Lung (tissue), 12 donors: ENCODE results near the gene DOCK2. TPM values are rescaled to one million over a fixed set of nuclear protein-coding genes. Genes with fewer than 3 reads are reported as not detected.

Experiments
- ATAC-seq: fragments of 200-7000 bp; cut with Tn5 transposase; one replicate; pipeline ENCODE4 v1.9.1; 2020; ENCODE audit warnings: moderate number of reproducible peaks; ENCODE audit not compliant: insufficient read depth, low FRiP score
- DNase-seq, 3 donors: peaks; one replicate each; pipeline ENCODE4 v3.0.0-alpha.2; 2013 to 2017
- H3K27ac ChIP-seq, 2 donors: one replicate each; pipeline ENCODE4 v1.5.1; 2013; ENCODE audit warnings: mild to moderate bottlenecking in 2 of 2, moderate library complexity in 2 of 2, control low read depth in 1 of 2, inconsistent platforms in 1 of 2, low read depth in 1 of 2, low read length in 1 of 2
- H3K27me3 ChIP-seq, 3 donors: one replicate each; pipeline ENCODE4 v1.5.1; 2013; ENCODE audit warnings: low read length in 2 of 3; ENCODE audit not compliant: control insufficient read depth in 3 of 3, insufficient read depth in 3 of 3
- H3K36me3 ChIP-seq, 4 donors: one replicate each; pipeline ENCODE4 v1.5.1; 2013; ENCODE audit warnings: low read length in 4 of 4, mild to moderate bottlenecking in 1 of 4, moderate library complexity in 1 of 4; ENCODE audit not compliant: control insufficient read depth in 4 of 4, insufficient read depth in 4 of 4
- H3K4me1 ChIP-seq, 5 donors: one replicate each; pipeline ENCODE4 v1.5.1; 2013; ENCODE audit warnings: low read length in 5 of 5, mild to moderate bottlenecking in 2 of 5, moderate library complexity in 1 of 5; ENCODE audit not compliant: control insufficient read depth in 5 of 5, insufficient read depth in 5 of 5
- H3K4me3 ChIP-seq: one replicate; pipeline ENCODE4 v1.5.1; 2013; ENCODE audit warnings: mild to moderate bottlenecking, control low read depth, moderate library complexity
- H3K9ac ChIP-seq, 2 donors: one replicate each; pipeline ENCODE4 v1.5.1; 2013; ENCODE audit warnings: low read length in 2 of 2, control low read depth in 1 of 2; ENCODE audit not compliant: insufficient read depth in 1 of 2
- H3K9me3 ChIP-seq, 4 donors: one replicate each; pipeline ENCODE4 v1.5.1; 2013; ENCODE audit warnings: low read length in 3 of 4, mild to moderate bottlenecking in 1 of 4, moderate library complexity in 1 of 4; ENCODE audit not compliant: control insufficient read depth in 4 of 4, insufficient read depth in 3 of 4
- WGBS, 2 donors: extraction: QIAGEN DNeasy Blood & Tissue Kit; methylation state at CpG; one replicate each; pipeline ENCODE4 v1.1.7; 2013; 5-methylcytosine and 5-hydroxymethylcytosine counted together
- polyA plus RNA-seq, 2 donors: library from polyadenylated mRNA; stranded (reverse); fragments of 200-250 nt; gene quantifications; one replicate each; pipeline ENCODE4 v1.2.1, GENCODE V29; 2013
- total RNA-seq, 2 donors: library from RNA; depleted of rRNA in 1 of 2; stranded (reverse); fragments of >200 nt in 1 of 2; gene quantifications; one replicate each; pipeline ENCODE4 v1.2.1, GENCODE V29; 2014 to 2021
- TF ChIP-seq, protein P1 (sequence below): IDR thresholded peaks from 2 replicates; pipeline ENCODE4 v1.5.1; 2012; ENCODE audit warnings: mild to moderate bottlenecking; ENCODE audit errors: control extremely low read depth, extremely low read depth
- donor health status: control.
- donor health status: control.
- donor health status: Bipolar disorder and iron deficiency.
- donor health status: healthy.
- donor health status: DM: yes; HTN: yes; CAD: no.

Gene DOCK2
- total and polyA plus RNA-seq, 4 donors: 9.6 to 66.6 (median 43.4) TPM

DNA sequence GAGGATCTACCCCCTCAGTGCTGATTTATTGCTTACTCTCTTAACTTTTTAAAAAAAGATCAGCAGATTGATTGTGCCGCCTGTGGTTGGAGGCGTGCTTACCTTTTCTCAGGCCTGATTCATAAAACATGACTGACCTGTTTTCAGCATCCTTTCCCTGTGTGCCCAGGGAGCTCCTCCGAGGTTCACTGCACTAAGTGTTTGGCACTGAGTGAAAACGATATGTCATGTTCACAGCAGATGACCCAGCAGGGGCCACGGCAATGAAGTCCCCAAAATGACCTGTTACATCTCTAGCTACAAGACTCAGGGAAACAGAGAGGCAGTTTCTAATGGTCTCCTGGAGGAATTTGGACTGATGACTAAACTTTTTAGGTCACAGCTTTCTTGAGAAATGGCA, 273.3 kb downstream of the DOCK2 start:
- WGBS, 2 donors: 86 to 93% methylated on average over 5 of the region's 5 CpGs
- TF ChIP-seq, protein P1, sequence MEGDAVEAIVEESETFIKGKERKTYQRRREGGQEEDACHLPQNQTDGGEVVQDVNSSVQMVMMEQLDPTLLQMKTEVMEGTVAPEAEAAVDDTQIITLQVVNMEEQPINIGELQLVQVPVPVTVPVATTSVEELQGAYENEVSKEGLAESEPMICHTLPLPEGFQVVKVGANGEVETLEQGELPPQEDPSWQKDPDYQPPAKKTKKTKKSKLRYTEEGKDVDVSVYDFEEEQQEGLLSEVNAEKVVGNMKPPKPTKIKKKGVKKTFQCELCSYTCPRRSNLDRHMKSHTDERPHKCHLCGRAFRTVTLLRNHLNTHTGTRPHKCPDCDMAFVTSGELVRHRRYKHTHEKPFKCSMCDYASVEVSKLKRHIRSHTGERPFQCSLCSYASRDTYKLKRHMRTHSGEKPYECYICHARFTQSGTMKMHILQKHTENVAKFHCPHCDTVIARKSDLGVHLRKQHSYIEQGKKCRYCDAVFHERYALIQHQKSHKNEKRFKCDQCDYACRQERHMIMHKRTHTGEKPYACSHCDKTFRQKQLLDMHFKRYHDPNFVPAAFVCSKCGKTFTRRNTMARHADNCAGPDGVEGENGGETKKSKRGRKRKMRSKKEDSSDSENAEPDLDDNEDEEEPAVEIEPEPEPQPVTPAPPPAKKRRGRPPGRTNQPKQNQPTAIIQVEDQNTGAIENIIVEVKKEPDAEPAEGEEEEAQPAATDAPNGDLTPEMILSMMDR: no peak
- no peaks in the 10 kb centered on the region for H3K9me3 ChIP-seq
- peaks cover 0 to 27% (median 0%) of the 10 kb centered on the region in 5 donors for H3K4me1 ChIP-seq
- no peak overlapping the region for H3K4me3 ChIP-seq
- H3K9ac ChIP-seq: no peak overlapping the region
- DNase-seq: no peak
- H3K27ac ChIP-seq: no peak overlapping the region
- no peak for ATAC-seq
- peaks cover 0 to 3% (median 0%) of the 10 kb centered on the region in 4 donors for H3K36me3 ChIP-seq
- H3K27me3 ChIP-seq: peaks cover 0 to 3% (median 0%) of the 10 kb centered on the region in 3 donors

DNA sequence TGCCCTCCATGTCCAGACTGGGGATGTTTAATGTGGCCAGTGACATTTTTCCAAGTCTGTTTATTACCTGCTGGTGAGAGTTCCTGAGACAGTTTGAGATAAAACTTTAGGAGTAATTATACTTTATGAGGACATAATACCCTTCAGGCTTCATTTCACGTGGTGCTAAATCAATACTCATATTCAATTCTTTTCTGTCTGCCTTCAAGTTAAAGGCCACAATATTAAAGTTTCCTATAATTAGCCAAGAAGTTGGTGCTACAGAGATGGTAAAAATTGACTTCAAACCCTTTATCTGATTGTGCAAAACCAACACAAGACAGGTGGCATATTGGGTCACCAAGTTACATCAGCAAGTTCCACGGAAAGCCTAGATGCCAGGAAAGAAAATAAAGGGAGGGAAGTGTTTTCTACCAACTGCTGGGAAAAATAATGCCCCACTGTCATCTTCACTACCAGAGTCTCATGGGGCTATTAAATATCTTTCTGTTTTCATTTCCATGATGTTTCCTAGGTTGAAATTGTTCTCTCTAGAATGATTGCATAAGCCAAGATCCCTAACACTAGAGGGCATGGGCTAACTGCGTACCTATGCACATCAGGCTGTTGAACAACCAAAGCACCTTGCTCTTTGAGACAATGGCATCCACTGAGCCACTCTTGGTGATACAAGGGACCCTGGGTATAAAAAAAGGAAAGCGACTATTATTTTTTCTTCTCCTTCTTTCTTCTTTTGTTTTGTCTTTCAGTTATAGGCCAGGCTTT, 274.6 kb downstream of the DOCK2 start:
- H3K27ac ChIP-seq: no peak overlapping the region
- TF ChIP-seq, protein P1: no peak
- ATAC-seq (no peak), DNase-seq (no peak)
- H3K4me1 ChIP-seq: peaks cover 0 to 23% (median 0%) of the 10 kb centered on the region in 5 donors
- H3K36me3 ChIP-seq: peaks cover 0 to 3% (median 0%) of the 10 kb centered on the region in 4 donors
- H3K9me3 ChIP-seq: no peaks in the 10 kb centered on the region
- 76 to 80% methylated on average over 4 of the region's 4 CpGs for WGBS, 2 donors
- no peak overlapping the region for H3K9ac ChIP-seq
- H3K27me3 ChIP-seq: peaks cover 0 to 3% (median 0%) of the 10 kb centered on the region in 3 donors
- H3K4me3 ChIP-seq: no peak overlapping the region

DNA sequence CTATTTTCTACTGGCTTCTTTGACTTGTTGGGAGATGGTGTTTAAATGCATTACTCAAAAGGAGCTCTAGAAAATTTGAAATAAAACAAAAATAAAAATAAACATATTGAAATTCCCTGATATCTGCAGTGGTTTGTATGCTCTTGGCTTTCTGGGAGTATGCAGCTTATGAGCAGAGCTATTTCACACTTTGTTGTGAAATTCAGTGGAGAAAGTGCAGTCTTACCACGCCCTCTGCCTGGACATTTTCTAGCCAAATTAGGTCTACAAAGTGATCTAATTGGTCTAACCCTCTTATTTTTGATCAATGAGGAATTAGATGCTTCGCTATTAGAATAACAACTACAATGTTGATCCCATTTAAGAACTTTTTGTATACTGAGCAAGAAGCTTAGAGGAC, 276.4 kb downstream of the DOCK2 start:
- TF ChIP-seq, protein P1: no peak

More for the DNA sequence above, 276.4 kb downstream of the DOCK2 start:
- Histone ChIP-seq H3K9ac (no peak overlapping the region), H3K27me3 (peaks cover 0 to 3% (median 0%) of the 10 kb centered on the region in 3 donors), H3K27ac (no peak overlapping the region), H3K36me3 (peaks cover 0 to 3% (median 0%) of the 10 kb centered on the region in 4 donors), H3K9me3 (peaks cover 0 to 2% (median 0%) of the 10 kb centered on the region in 4 donors), H3K4me3 (no peak overlapping the region), H3K4me1 (peaks cover 0 to 20% (median 0%) of the 10 kb centered on the region in 5 donors)
- ATAC-seq (no peak), DNase-seq (no peak)
- WGBS, 2 donors: 81% methylated on average over 2 of the region's 2 CpGs
